ENCODE measurements around the gene TOP2B. TPM values are rescaled to one million over a fixed set of nuclear protein-coding genes. Genes with fewer than 3 reads are reported as not detected.

TOP2B gene
- total RNA-seq, 6 donors from 2014 or later = 67.7 to 168 (median 75.6) TPM

- 85 to 89% methylated on average over 17 of the region's 17 CpGs for WGBS, 2 donors
- no peak for ATAC-seq (ENCODE audit: low FRiP score in 2 of 2)
- DNase-seq = no peak
These were observed 80.5 kb downstream of the TOP2B start for GRCh38 chr3:25584011-25584789.

GRCh38 chr3:25583343-25583742 lies 81.4 kb downstream of the TOP2B start:
- Histone ChIP-seq H3K27me3 (no peaks in the 10 kb centered on the region), H3K9me3 (no peaks in the 10 kb centered on the region), H3K36me3 (peaks cover 0 to 4% (median 0%) of the 10 kb centered on the region in 4 donors), H3K4me3 (no peak overlapping the region), H3K4me1 (no peaks in the 10 kb centered on the region), H3K27ac (no peak overlapping the region)
- ATAC-seq (ENCODE audit: low FRiP score in 2 of 2) (no peak), DNase-seq (peak in 1 of 2 donors; percentile 30)
- TF ChIP-seq POLR2A (IDR thresholded peaks at IDR 0.05) = no peak
- TF ChIP-seq POLR2AphosphoS5 (IDR thresholded peaks at IDR 0.05) = no peak
- TF ChIP-seq CTCF (IDR thresholded peaks at IDR 0.05) = no peak
- TF ChIP-seq EP300 (IDR thresholded peaks at IDR 0.05) = no peak
- WGBS, 2 donors = 90 to 91% methylated on average over 10 of the region's 10 CpGs

More at GRCh38 chr3:25584011-25584789, 80.5 kb downstream of the TOP2B start:
- peaks cover 0 to 4% (median 0%) of the 10 kb centered on the region in 4 donors for H3K36me3 ChIP-seq
- H3K4me3 ChIP-seq = no peak overlapping the region
- H3K9me3 ChIP-seq = no peaks in the 10 kb centered on the region
- H3K4me1 ChIP-seq = no peaks in the 10 kb centered on the region
- no peak overlapping the region for H3K27ac ChIP-seq
- TF ChIP-seq POLR2A (IDR thresholded peaks at IDR 0.05) (no peak), POLR2AphosphoS5 (IDR thresholded peaks at IDR 0.05) (no peak), CTCF (IDR thresholded peaks at IDR 0.05) (no peak), EP300 (IDR thresholded peaks at IDR 0.05) (no peak)
- no peaks in the 10 kb centered on the region for H3K27me3 ChIP-seq

- H3K36me3 ChIP-seq = peaks cover 0 to 4% (median 0%) of the 10 kb centered on the region in 4 donors
- no peak overlapping the region for H3K27ac ChIP-seq
- WGBS, 2 donors = 73 to 82% methylated on average over 2 of the region's 2 CpGs
- no peaks in the 10 kb centered on the region for H3K4me1 ChIP-seq
- H3K9me3 ChIP-seq = no peaks in the 10 kb centered on the region
- no peaks in the 10 kb centered on the region for H3K27me3 ChIP-seq
- ATAC-seq (ENCODE audit: low FRiP score in 2 of 2) = no peak
- DNase-seq = no peak
- no peak overlapping the region for H3K4me3 ChIP-seq
- no peak for TF ChIP-seq POLR2AphosphoS5 (IDR thresholded peaks at IDR 0.05)
- TF ChIP-seq EP300 (IDR thresholded peaks at IDR 0.05) = no peak
- no peak for TF ChIP-seq CTCF (IDR thresholded peaks at IDR 0.05)
- TF ChIP-seq POLR2A (IDR thresholded peaks at IDR 0.05) = no peak
These were observed 82.5 kb downstream of the TOP2B start for GRCh38 chr3:25582242-25582641.

- Histone ChIP-seq H3K9me3 (no peaks in the 10 kb centered on the region), H3K4me3 (no peak overlapping the region), H3K36me3 (peaks cover 0 to 4% (median 0%) of the 10 kb centered on the region in 4 donors), H3K27ac (no peak overlapping the region), H3K27me3 (no peaks in the 10 kb centered on the region), H3K4me1 (no peaks in the 10 kb centered on the region)
- no peak for DNase-seq
- 78 to 85% methylated on average over 3 of the region's 3 CpGs for WGBS, 2 donors
- TF ChIP-seq POLR2AphosphoS5 (IDR thresholded peaks at IDR 0.05) (no peak), POLR2A (IDR thresholded peaks at IDR 0.05) (no peak), CTCF (IDR thresholded peaks at IDR 0.05) (no peak), EP300 (IDR thresholded peaks at IDR 0.05) (no peak)
- no peak for ATAC-seq (ENCODE audit: low FRiP score in 2 of 2)
These were observed 82.9 kb downstream of the TOP2B start for GRCh38 chr3:25581823-25582222.

- no peak for TF ChIP-seq CTCF (IDR thresholded peaks at IDR 0.05)
- no peak for TF ChIP-seq POLR2A (IDR thresholded peaks at IDR 0.05)
- no peak for TF ChIP-seq EP300 (IDR thresholded peaks at IDR 0.05)
- TF ChIP-seq POLR2AphosphoS5 (IDR thresholded peaks at IDR 0.05) = no peak
- 96 to 98% methylated on average over 7 of the region's 7 CpGs for WGBS, 2 donors
- Histone ChIP-seq H3K4me1 (no peaks in the 10 kb centered on the region), H3K9me3 (no peaks in the 10 kb centered on the region), H3K27ac (no peak overlapping the region), H3K4me3 (no peak overlapping the region), H3K27me3 (no peaks in the 10 kb centered on the region), H3K36me3 (peaks cover 0 to 4% (median 0%) of the 10 kb centered on the region in 4 donors)
- ATAC-seq (ENCODE audit: low FRiP score in 2 of 2) (no peak), DNase-seq (no peak)
These were observed 83.4 kb downstream of the TOP2B start for GRCh38 chr3:25581335-25581734.
